ENCODE measurements around the gene PUS10. TPM values are rescaled to one million over a fixed set of nuclear protein-coding genes. Genes with fewer than 3 reads are reported as not detected.
"Not testable (repeated sequence)": the region's sequence is repeated elsewhere in the genome, so short reads cannot be mapped to it uniquely, and the experiment has no call there.

Gene PUS10
- total RNA-seq, 2 experiments from 2014 or later = 6.0 to 6.5 TPM

DNA sequence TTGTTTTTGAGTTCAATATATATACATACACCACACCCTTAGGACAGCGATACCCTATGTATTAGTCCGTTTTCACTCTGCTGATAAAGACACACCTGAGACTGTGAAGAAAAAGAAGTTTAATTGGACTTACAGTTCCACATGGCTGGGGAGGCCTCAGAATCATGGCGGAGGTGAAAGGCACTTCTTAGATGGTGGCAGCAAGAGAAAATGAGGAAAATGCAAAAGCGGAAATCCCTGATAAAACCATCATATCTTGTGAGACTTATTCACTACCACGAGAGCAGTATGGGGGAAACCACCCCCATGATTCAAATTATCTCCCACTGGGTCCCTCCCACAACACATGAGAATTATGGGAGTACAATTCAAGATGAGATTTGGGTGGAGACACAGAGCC lies 112.2 kb downstream of the PUS10 start:
- H3K4me3 Mint-ChIP-seq; intact Hi-C loops (cut with micrococcal nuclease): not testable (repeated sequence)

DNA sequence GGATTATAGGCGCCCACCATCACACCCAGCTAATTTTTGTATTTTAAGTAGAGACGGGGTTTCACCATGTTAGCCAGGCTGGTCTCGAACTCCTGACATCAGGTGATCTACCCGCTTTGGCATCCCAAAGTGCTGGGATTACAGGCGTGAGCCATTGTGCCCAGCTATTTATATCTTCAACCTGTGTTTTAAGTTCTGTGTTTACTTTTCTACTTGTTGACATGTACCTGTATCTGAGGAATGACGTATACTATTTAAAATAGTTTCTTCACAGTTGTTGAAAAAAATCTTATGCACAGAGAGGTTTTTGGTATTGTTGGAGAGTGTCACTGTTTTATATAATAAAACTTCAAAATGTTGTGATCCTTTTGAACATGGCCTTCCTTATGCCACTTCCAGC lies 116.8 kb downstream of the PUS10 start:
- H3K4me3 Mint-ChIP-seq; H3K27me3 Mint-ChIP-seq (ENCODE audit: low read depth); H3K9me3 Mint-ChIP-seq; DNase-seq; intact Hi-C loops (cut with micrococcal nuclease): not testable (repeated sequence)
- H3K4me1 Mint-ChIP-seq (ENCODE audit: low read depth) = peaks cover 67% of the 10 kb centered on the region
- H3K27ac Mint-ChIP-seq = peak overlapping the region; percentile 36
- CTCF ChIA-PET = interaction anchor here (0.7 to 1.4 kb wide), 2 partner anchors 85 to 97 kb away, joined by 3 read pairs; no protein-coding TSS in a partner anchor
- peaks cover 62% of the 10 kb centered on the region for H3K36me3 Mint-ChIP-seq (ENCODE audit: low read depth)

More for the DNA sequence above, 112.2 kb downstream of the PUS10 start:
- H3K9me3 Mint-ChIP-seq; CTCF ChIA-PET; H3K27me3 Mint-ChIP-seq (ENCODE audit: low read depth): not testable (repeated sequence)
- Mint-ChIP-seq H3K4me1 (ENCODE audit: low read depth) (peaks cover 31% of the 10 kb centered on the region), H3K27ac (peak overlapping the region; percentile 82), H3K36me3 (ENCODE audit: low read depth) (peaks cover 43% of the 10 kb centered on the region)
- DNase-seq = peak; percentile 22

DNA sequence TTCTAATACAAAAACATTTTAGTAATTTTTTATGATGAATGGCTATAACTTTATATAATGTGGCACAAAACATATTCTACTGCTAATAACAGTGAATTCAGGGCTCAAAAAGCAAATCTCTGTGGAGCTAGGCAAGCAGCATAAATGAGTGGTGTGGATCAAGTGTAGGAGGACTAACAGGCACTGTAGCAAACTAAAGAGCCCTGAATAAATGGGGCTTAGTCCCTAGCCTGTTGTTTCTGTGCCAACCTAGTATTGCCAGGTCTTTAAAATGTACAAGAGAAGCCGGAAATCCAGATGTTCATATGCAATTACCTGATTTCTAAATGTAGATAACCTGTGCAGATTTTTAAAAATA lies 118.2 kb downstream of the PUS10 start:
- no peak for DNase-seq
- Mint-ChIP-seq H3K27ac (peak overlapping the region; percentile 90), H3K4me1 (ENCODE audit: low read depth) (peaks cover 53% of the 10 kb centered on the region), H3K4me3 (peak overlapping the region; percentile 3), H3K36me3 (ENCODE audit: low read depth) (peaks cover 58% of the 10 kb centered on the region), H3K9me3 (no peaks in the 10 kb centered on the region), H3K27me3 (ENCODE audit: low read depth) (no peaks in the 10 kb centered on the region)
- intact Hi-C loops (cut with micrococcal nuclease) = loop anchor here (1.0 kb wide), 7 partner anchors 9 to 93 kb away; no protein-coding TSS in a partner anchor
- CTCF ChIA-PET = interaction anchor here (0.6 to 1.4 kb wide), 4 partner anchors 17 to 192 kb away, joined by 3 to 7 read pairs (median 4); no protein-coding TSS in a partner anchor

DNA sequence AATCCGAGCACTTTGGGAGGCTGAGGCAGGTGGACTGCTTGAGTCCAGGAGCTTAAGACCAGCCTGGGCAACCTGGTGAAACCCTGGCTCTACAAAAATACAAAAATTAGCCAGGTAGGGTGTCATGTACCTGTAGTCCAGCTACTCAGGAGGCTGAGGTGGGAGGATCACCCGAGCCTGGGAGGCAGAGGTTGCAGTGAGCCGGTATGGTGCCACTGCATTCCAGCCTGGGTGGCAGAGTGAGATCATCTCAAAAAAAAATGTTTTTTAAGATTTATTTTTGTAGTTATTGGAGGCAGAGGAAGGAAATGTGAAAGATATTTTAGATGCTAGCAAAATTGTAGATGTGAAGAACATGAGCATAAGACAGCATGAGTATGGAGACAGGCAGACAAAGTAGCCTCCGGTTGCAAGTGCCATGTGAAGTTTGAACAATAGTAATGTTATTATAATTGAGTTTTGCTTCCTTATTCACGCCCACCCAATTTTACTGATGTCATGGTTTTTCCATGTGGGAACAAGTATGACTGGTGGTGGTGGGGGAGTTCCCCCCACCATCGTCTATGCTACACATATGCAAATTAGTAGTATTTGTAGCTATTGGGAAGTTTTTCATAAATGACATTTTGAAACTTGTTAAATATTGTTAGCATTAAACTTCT lies 118.7 kb downstream of the PUS10 start:
- H3K4me3 Mint-ChIP-seq = peak overlapping the region; percentile 24
- CTCF ChIA-PET = interaction anchor here (0.6 to 1.4 kb wide), 4 partner anchors 17 to 192 kb away, joined by 3 to 7 read pairs (median 4); no protein-coding TSS in a partner anchor
- peak; percentile 77 for DNase-seq

DNA sequence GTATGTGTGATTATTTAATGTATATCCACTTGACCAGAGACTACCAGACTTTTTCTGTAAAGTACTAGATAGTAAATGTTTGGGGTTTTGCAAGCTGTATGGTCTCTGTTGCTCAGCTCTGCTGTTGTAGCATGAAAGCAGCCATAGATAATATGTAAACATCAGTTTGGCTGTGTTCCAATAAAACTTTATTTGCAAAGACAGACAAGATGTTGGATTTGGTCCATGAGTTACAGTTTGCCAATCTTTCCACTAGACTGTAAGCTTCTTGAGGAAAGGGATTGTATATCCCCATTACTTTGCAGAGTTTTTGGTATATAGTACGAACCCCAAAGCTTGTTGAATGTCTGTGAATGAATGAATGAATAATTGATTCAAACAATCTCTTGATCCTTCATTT lies 119.5 kb downstream of the PUS10 start:
- H3K4me3 Mint-ChIP-seq = no peak overlapping the region

More for the DNA sequence above, 118.7 kb downstream of the PUS10 start:
- Mint-ChIP-seq H3K27me3 (ENCODE audit: low read depth) (no peaks in the 10 kb centered on the region), H3K36me3 (ENCODE audit: low read depth) (peaks cover 58% of the 10 kb centered on the region), H3K9me3 (no peaks in the 10 kb centered on the region), H3K4me1 (ENCODE audit: low read depth) (peaks cover 51% of the 10 kb centered on the region), H3K27ac (peak overlapping the region; percentile 90)
- intact Hi-C loops (cut with micrococcal nuclease) = loop anchor here (1.0 kb wide), 7 partner anchors 8 to 92 kb away; no protein-coding TSS in a partner anchor

More for the DNA sequence above, 119.5 kb downstream of the PUS10 start:
- Mint-ChIP-seq H3K27me3 (ENCODE audit: low read depth) (no peaks in the 10 kb centered on the region), H3K36me3 (ENCODE audit: low read depth) (peaks cover 60% of the 10 kb centered on the region), H3K4me1 (ENCODE audit: low read depth) (peaks cover 54% of the 10 kb centered on the region), H3K9me3 (no peaks in the 10 kb centered on the region), H3K27ac (peak overlapping the region; percentile 46)
- intact Hi-C loops (cut with micrococcal nuclease) = no loop called here
- CTCF ChIA-PET = interaction anchor here (1.3 to 1.4 kb wide), 2 partner anchors 16 to 92 kb away, joined by 4 to 7 read pairs; no protein-coding TSS in a partner anchor
- no peak for DNase-seq

Other genes starting within 250 kb of the PUS10 start
- gene REL, start 136.7 kb downstream of the PUS10 start, total RNA-seq = 10 to 100 TPM; 40.3 to 40.5 TPM
- 10 to 100 TPM; 16.0 to 17.1 TPM for gene PEX13, start 535 bp downstream of the PUS10 start, total RNA-seq
- 1 to 10 TPM; 1.9 to 2.1 TPM for gene SANBR, start 47.6 kb upstream of the PUS10 start, total RNA-seq
- 10 to 100 TPM; 12.6 to 12.7 TPM for gene C2orf74, start 143.9 kb upstream of the PUS10 start, total RNA-seq

All from activated naive CD4-positive, alpha-beta T cell treated with anti-CD3 and anti-CD28 coated beads for 36 hours (primary cell).